Large intestine (tissue), 3 donors: ENCODE results near the gene ARHGEF16. TPM values are rescaled to one million over a fixed set of nuclear protein-coding genes. Genes with fewer than 3 reads are reported as not detected.

Source experiments
- DNase-seq, 2 donors: peaks; one replicate each; pipeline versions ENCODE4 v3.0.0 to v3.0.0-alpha.2; 2013
- H3K27ac ChIP-seq: one replicate; pipeline ENCODE4 v1.5.1; 2013; ENCODE audit warnings: low read length
- H3K27me3 ChIP-seq: 2 replicates; pipeline ENCODE4 v1.6.1; 2013; ENCODE audit warnings: low read length; ENCODE audit not compliant: control insufficient read depth, insufficient read depth
- H3K36me3 ChIP-seq: 2 replicates; pipeline ENCODE4 v1.6.1; 2013; ENCODE audit warnings: low read length; ENCODE audit not compliant: control insufficient read depth, insufficient read depth
- H3K4me1 ChIP-seq: one replicate; pipeline ENCODE4 v1.6.1; 2013; ENCODE audit warnings: low read length; ENCODE audit not compliant: control insufficient read depth, insufficient read depth
- H3K4me3 ChIP-seq: one replicate; pipeline ENCODE4 v1.5.1; 2013; ENCODE audit warnings: low read length
- H3K9me3 ChIP-seq: one replicate; pipeline ENCODE4 v1.6.1; 2013; ENCODE audit warnings: mild to moderate bottlenecking, low read depth, low read length, moderate library complexity; ENCODE audit not compliant: control insufficient read depth
- WGBS: methylation state at CpG from one replicate; pipeline ENCODE4 v1.1.5; 2013; ENCODE audit warnings: low lambda C conversion rate; ENCODE audit not compliant: insufficient coverage; 5-methylcytosine and 5-hydroxymethylcytosine counted together
- polyA plus RNA-seq: library from polyadenylated mRNA; unstranded; fragments of 120-200 nt; gene quantifications from one replicate; pipeline ENCODE4 v1.2.1, GENCODE V29; 2013

ARHGEF16 gene
- polyA plus RNA-seq, 1 donor = 39.7 TPM

DNA sequence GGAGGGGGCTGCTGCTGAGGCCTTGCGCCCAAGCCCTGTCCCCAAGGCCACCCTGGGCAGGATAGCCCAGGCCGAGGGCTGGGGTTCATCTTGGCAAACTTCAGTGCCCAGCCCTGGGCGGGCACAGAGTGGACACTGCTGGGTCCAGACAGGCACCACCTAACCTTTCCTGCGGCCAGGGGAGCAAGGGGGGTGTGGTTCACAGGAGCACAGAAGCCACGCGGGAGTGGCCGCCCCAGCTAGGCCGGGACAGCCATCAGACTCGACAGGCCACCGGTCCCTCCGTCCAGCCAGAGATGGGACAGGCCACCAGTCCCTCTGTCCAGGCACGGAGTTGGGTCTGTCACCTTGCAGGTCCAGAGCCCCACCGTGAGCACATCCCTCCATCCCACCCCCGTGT, 28.9 kb downstream of the ARHGEF16 start:
- H3K9me3 ChIP-seq = peaks cover 4% of the 10 kb centered on the region
- H3K4me3 ChIP-seq = no peak overlapping the region
- peaks cover 15% of the 10 kb centered on the region for H3K36me3 ChIP-seq
- H3K27ac ChIP-seq = no peak overlapping the region
- H3K27me3 ChIP-seq = no peaks in the 10 kb centered on the region
- WGBS = no CpG with 5 or more reads among the region's 14 CpGs
- no peak for DNase-seq
- peaks cover 34% of the 10 kb centered on the region for H3K4me1 ChIP-seq

DNA sequence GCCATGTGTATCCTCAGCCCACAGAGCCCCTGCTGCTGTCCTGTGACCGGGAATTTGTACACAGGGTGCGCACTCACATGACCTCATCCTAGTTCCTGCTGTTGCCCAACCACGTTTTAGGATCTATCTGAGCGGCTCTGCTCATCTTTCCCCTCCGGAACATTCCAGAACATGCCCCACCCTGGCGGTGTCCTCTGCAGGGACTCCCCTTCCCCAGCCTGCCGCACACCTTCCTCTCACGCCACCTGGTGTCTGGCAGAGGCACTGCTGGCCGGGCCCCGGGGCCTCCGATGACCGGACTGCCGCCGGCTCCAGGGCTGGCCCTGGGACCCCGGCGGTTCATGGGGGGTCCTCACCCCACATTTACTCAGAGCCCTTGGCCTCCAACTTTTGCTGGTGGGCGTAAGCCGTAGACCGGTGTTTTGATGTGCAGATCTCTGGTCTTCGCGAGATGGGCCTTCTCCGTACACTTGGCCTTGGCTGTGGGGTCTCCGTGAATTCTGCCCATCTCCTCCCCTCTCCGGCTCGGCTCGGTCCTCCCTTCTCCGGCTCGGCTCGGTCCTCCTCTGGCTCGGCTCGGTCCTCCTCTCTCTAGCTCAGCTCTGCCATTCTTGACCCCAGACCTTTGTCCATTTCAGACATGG, 29.5 kb downstream of the ARHGEF16 start:
- Histone ChIP-seq H3K4me1 (peaks cover 34% of the 10 kb centered on the region), H3K4me3 (no peak overlapping the region), H3K36me3 (peaks cover 12% of the 10 kb centered on the region), H3K9me3 (peaks cover 4% of the 10 kb centered on the region), H3K27ac (no peak overlapping the region), H3K27me3 (no peaks in the 10 kb centered on the region)
- peak in 1 of 2 donors; percentile 34 for DNase-seq
- 80% methylated on average over 1 of the region's 31 CpGs for WGBS

DNA sequence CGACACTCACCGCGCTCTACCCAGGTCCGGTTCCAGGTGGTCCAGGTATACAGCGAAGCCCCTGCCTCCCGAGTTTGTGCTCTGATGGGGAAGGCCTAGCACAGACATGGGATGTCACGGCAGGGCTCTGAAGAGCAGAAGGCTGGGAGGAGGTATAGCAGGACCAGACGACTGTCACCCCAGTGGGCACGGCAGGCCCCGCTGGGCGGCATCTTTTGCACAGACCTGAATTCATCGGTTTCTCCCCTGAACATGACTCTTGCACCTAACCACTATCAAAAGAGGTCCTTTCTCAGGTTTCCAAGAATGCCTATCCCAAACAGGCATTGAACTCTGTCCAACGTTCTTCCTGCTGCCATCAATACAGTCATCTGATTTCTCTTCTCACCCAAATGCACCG, 30.6 kb downstream of the ARHGEF16 start:
- no CpG with 5 or more reads among the region's 14 CpGs for WGBS
- H3K36me3 ChIP-seq = peaks cover 5% of the 10 kb centered on the region
- DNase-seq = no peak
- H3K27me3 ChIP-seq = no peaks in the 10 kb centered on the region
- H3K4me3 ChIP-seq = no peak overlapping the region
- H3K9me3 ChIP-seq = peaks cover 2% of the 10 kb centered on the region
- no peak overlapping the region for H3K27ac ChIP-seq
- peaks cover 31% of the 10 kb centered on the region for H3K4me1 ChIP-seq

DNA sequence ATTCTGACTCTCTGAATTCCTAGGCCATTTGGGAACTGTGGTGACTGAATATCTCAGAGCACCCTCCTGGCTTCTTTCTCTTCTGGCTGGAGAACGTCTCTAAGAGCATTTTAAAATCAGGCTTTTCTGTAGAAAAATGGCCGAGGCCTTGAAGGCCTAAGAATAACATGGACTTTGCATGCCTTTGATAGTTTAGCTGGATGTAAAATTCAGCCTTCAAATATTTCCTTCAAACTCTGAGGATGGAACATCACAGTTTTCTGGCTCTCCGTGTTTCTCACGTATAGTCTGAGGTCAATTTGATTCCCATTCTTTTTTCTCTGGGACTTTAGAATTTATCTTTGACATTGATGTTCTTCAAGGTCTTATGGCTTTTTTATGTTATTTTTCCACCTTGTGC, 34.0 kb downstream of the ARHGEF16 start:
- no peak overlapping the region for H3K27ac ChIP-seq

DNA sequence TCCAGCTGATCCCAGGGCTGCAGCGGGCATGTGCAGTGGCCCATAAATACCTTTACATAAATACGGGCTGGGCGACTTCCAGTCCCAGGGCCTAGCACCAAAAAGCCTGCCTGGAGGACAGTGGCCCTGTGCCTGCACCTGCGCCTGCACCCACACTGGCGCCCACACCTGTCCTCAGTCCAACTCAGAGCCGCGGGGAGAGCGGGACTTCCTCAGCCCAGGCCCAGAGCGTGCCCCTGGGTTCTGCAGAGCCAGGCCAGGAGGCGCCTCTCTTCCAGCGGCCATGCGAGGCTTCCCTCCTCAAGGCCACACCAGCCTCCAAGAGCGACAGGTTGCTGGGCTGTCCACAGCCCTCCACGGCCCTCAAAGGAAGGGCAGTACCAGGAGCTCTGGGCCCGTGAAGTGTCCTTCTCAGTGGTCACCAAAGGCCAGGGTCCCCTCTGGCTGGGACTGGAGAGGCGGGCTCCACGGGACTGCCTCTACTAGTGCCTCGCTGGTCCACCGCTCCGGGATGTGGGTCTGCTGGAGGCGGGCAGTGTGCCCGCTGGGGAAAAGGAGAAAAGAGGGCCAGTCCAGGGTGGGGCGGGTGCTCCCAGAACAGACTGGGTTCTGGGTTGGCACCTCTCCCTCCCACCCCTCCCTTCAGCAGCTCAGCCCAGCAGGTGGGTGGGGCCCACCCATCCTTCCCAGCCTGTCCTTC, 35.7 kb downstream of the ARHGEF16 start:
- peaks cover 2% of the 10 kb centered on the region for H3K36me3 ChIP-seq
- peaks cover 2% of the 10 kb centered on the region for H3K9me3 ChIP-seq
- no peak for DNase-seq

More for the DNA sequence above, 34.0 kb downstream of the ARHGEF16 start:
- peaks cover 2% of the 10 kb centered on the region for H3K36me3 ChIP-seq
- peaks cover 11% of the 10 kb centered on the region for H3K4me1 ChIP-seq
- H3K27me3 ChIP-seq = no peaks in the 10 kb centered on the region
- WGBS = 100% methylated on average over 1 of the region's 4 CpGs
- DNase-seq = no peak
- H3K4me3 ChIP-seq = no peak overlapping the region
- peaks cover 2% of the 10 kb centered on the region for H3K9me3 ChIP-seq

DNA sequence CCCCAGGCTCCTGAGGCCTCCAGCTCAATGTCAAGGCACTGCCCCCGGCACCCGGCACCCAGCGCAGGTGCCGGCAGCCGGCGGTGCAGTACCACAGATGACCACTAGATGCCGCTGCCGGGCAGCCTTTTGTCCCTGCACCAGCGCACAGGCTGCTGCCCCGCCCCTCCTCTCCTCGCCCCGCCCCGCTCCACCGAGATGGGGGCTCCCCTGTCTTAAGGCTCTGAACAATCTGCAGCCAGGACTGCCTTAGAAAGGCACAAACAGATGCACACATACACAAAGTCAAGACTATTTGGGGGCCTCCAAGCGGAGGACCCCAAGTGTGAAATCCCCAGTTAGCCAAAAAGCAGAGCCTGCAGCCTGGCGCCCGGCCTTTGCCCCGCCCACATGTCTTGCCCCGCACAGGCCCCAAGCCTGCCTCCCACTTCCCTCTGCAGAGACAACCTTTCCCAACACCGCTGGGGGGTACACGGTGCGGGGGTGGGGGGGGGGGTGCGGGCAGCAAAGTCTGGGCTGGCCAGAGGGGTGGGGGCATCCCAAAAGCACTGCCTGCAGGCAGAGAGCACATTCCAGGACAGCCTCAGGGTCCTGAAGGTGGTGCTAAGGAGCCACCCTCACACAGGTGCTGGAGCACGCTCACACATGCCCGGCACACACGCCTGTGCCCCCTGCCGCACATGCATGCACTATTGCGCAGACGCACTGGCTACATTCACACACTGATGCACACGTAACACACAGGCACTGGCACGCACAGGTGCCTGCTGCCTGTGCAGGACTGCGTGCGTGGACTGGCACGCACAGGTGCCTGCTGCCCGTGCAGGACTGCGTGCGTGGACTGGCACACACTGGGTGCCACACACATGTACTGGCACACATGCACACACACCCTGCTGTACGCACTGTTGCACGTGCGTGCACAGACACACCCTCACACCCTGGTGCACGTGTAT, 37.1 kb downstream of the ARHGEF16 start:
- peaks cover 7% of the 10 kb centered on the region for H3K4me1 ChIP-seq
- H3K4me3 ChIP-seq = no peak overlapping the region
- peak in 1 of 2 donors; percentile 56 for DNase-seq
- no CpG with 5 or more reads among the region's 41 CpGs for WGBS
- peaks cover 2% of the 10 kb centered on the region for H3K9me3 ChIP-seq
- no peak overlapping the region for H3K27ac ChIP-seq
- H3K27me3 ChIP-seq = no peaks in the 10 kb centered on the region
- peaks cover 2% of the 10 kb centered on the region for H3K36me3 ChIP-seq

More for the DNA sequence above, 35.7 kb downstream of the ARHGEF16 start:
- Histone ChIP-seq H3K4me3 (no peak overlapping the region), H3K27me3 (no peaks in the 10 kb centered on the region), H3K4me1 (peaks cover 7% of the 10 kb centered on the region), H3K27ac (no peak overlapping the region)
- no CpG with 5 or more reads among the region's 23 CpGs for WGBS

DNA sequence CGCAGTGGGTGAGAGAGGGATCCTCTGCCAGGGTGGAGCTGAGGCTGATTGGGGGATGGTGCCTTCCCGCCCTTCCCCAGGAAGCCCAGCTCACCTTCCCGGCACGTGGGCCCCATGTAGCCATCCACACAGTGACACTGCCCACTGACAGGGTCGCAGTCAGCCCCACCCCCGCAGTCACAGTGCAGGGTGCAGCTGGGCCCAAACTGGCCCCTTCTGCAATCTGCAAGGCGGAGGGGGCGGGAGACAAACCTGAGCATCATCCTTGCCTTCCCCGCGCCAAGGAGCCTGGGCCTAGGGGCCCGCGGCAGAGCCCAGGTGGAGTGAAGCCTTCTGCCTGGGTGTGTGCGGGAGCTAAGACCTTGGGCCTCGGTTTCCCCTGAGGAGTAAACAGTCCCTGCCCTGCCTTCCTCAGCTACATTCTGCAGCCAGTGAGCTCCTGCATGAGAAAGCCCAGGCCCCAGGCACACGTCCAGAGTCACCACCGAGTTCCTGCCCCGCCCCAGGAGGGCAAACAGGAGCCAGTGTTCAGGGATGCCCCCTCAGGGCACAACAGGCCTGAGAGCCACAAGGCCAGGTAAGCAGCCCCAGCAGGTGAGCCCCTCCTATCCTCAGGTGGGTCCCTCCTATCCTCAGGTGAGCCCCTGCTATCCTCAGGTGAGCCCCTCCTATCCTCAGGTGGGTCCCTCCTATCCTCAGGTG, 38.2 kb downstream of the ARHGEF16 start:
- DNase-seq = no peak
- no peak overlapping the region for H3K27ac ChIP-seq
- peaks cover 7% of the 10 kb centered on the region for H3K4me1 ChIP-seq
- WGBS = no CpG with 5 or more reads among the region's 17 CpGs
- H3K27me3 ChIP-seq = no peaks in the 10 kb centered on the region
- H3K4me3 ChIP-seq = no peak overlapping the region
- peaks cover 2% of the 10 kb centered on the region for H3K36me3 ChIP-seq
- peaks cover 2% of the 10 kb centered on the region for H3K9me3 ChIP-seq

DNA sequence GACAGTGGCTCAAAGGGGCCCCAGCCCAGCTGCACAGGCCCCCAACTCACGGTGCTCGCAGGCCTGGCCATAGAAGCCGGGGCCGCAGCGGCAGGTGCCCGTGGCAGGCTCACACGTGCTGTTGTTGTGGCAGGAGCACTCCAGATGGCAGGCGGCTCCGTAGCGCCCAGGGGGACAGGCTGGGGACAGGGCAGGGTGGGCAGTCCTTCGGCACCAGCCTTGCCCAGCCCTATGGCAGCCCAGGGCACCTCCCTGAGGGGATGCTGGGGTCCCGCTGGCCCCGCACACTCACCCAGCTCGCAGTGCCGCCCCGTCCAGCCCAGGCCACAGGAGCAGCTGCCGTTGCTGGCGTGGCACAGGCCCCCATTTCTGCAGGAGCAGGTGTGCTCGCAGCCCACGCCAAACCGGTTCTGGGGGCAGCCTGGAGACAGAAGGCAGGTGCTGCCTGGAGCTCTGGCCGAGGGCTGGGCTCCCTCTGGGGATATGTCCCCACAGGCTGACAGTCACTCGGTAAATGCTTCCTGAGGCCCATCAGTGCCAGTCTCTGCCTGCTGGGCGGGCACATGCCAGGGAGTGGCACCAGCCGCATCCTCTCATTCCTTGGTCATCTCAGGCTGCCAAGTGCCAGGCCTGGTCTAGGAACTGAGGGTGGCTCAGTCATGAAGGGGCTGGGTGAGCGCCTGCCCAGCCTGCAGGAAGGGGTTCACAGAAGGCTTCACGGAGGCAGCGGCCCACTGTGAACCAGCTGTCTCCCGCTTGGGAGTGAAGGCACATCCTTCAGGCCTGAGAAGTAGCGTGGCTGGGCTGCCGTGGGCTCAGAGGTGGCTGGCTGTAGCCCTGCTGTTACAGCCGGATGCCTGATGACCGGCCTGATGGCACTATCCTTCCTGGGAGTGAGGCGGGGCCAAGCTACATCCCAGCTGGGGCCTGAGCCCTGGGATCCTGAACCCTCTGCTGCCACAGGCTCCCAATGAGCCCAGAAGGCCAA, 40.1 kb downstream of the ARHGEF16 start:
- DNase-seq = no peak
- H3K27me3 ChIP-seq = no peaks in the 10 kb centered on the region
- no CpG with 5 or more reads among the region's 34 CpGs for WGBS

More for the DNA sequence above, 40.1 kb downstream of the ARHGEF16 start:
- Histone ChIP-seq H3K4me3 (no peak overlapping the region), H3K36me3 (no peaks in the 10 kb centered on the region), H3K27ac (no peak overlapping the region), H3K9me3 (peaks cover under 1% of the 10 kb centered on the region), H3K4me1 (peaks cover 7% of the 10 kb centered on the region)
